Adrenal gland (tissue), 12 donors: Measurements from ENCODE around the gene NOP56. TPM values are rescaled to one million over a fixed set of nuclear protein-coding genes. Genes with fewer than 3 reads are reported as not detected.

ENCODE experiments used
- DNase-seq, 7 donors: peaks; one replicate each; pipeline ENCODE4 v3.0.0-alpha.2; 2019 to 2020
- H3K27ac ChIP-seq, 5 donors: fragments of 200-600 bp; sonication (generic) in 4 of 5; 1 replicate in 3 of 5; 2 replicates in 2 of 5; pipeline versions ENCODE4 v1.5.1 to v1.8.0; 2016 to 2020; ENCODE audit warnings: mild to moderate bottlenecking in 1 of 5
- H3K27me3 ChIP-seq: fragments of 200-600 bp; 2 replicates; pipeline ENCODE4 v1.8.0; 2021
- H3K36me3 ChIP-seq, 2 donors: fragments of 200-600 bp; replicated peaks in 1 of 2; 1 replicate in 1 of 2; 2 replicates in 1 of 2; pipeline versions ENCODE4 v1.5.1 to v1.8.0; 2018 to 2022
- H3K4me1 ChIP-seq, 2 donors: fragments of 200-600 bp; replicated peaks in 1 of 2; 1 replicate in 1 of 2; 2 replicates in 1 of 2; pipeline versions ENCODE4 v1.5.1 to v1.8.0; 2018 to 2021
- H3K4me3 ChIP-seq, 4 donors: fragments of 200-600 bp; sonication (generic) in 3 of 4; one replicate each; pipeline ENCODE4 v1.5.1; 2016 to 2018
- H3K9me3 ChIP-seq, 3 donors: fragments of 200-600 bp; sonication (generic) in 1 of 3; replicated peaks in 1 of 3; 1 replicate in 2 of 3; 2 replicates in 1 of 3; pipeline versions ENCODE4 v1.5.1 to v1.8.0; 2016 to 2021
- POLR2A ChIP-seq, 2 donors: fragments of 450-650 bp; IDR thresholded peaks; one replicate each; pipeline ENCODE4 v1.6.1; 2017; ENCODE audit warnings: antibody characterized with exemption in 2 of 2, mild to moderate bottlenecking in 2 of 2, moderate library complexity in 1 of 2
- WGBS, 4 donors: extraction: QIAGEN DNeasy Blood & Tissue Kit in 2 of 4; methylation state at CpG; one replicate each; pipeline versions ENCODE4 v1.1.5 to v1.1.7; 2013 to 2017; 5-methylcytosine and 5-hydroxymethylcytosine counted together
- intact Hi-C, 2 donors: fragments of 100-400 bp; cut with DNase I; formaldehyde crosslinking; loops; one replicate each; pipeline versions ENCODE4 v1.14.1 to v1.15.0; 2022 to 2023
- polyA plus RNA-seq, 3 donors: library from polyadenylated mRNA; stranded (reverse); fragments of 200-250 nt in 2 of 3; fragments of 350-450 nt in 1 of 3; fragmentation: Illumina TruSeq in 1 of 3; extraction: RNeasy Lipid Tissue Mini Kit (QIAGEN cat#74804) in 1 of 3; gene quantifications; one replicate each; pipeline ENCODE4 v1.2.3, GENCODE V29; 2013 to 2014
- total RNA-seq, 9 donors: library from RNA; depleted of rRNA in 4 of 9; stranded (reverse); fragments of >200 nt in 4 of 9; fragments of 120-200 nt in 1 of 9; fragmentation: NEBNext Ultra II Directional in 1 of 9; extraction: Animal tissue kit (Norgen Biotek cat#: 25700) in 1 of 9; gene quantifications; one replicate each; pipeline versions ENCODE4 v1.1.0 to v1.2.4, GENCODE V29; 2013 to 2023
- TF ChIP-seq, protein P1 (sequence below), 6 experiments: fragments of 450-650 bp in 4 of 6; fragments of 200-600 bp in 2 of 6; sonication (generic) in 1 of 6; IDR thresholded peaks; 1 replicate in 5 of 6; 2 replicates in 1 of 6; pipeline versions ENCODE4 v1.5.1 to v1.8.0; 2016 to 2021; ENCODE audit warnings: antibody characterized with exemption in 6 of 6, mild to moderate bottlenecking in 2 of 6, moderate library complexity in 1 of 6
- donor health status: healthy with polysubstance abuse.
- donor health status: Bipolar disorder and iron deficiency.
- donor health status: DM: yes; HTN: yes; CAD: no.
- donor health status: DM: no; HTN: no; CAD: no.
- donor health status: DM: no; HTN: no; CAD: no.
- donor health status: DM: yes; HTN: yes; CAD: no.

Gene NOP56
- total and polyA plus RNA-seq, 12 donors = 52.5 to 181 (median 91.3) TPM

DNA sequence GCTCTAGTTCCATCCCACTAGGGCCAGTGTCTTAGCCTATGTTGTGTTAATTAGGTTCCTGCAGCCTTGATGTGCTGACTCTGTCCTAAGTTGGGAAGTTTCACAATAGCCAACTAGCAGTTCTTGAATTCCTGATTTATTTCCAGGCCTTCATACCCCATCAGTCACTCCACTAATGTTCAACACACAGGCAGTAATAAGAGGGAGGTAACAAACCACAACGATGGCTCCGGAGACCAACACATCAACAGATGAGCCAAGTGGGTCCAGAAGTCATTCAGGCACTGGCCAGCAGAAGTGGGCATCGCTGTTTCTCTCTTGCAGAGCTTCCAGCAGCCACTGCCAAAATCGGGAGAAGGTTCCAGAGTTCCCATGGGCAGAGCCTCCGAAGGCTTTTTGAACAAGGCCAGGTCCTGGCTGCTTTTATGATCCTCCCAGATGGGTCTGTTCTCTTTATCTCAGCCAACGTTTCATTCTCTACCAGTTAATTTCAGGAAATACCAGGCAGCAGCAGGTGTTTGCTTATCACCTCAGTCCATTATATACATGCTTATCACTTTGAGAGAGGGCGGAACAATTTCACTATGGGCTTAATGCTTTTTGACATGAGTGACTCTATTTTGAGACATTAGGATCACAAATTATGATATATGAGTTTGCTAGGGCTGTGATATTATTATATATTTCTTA is 48.5 kb upstream of the NOP56 start:
- H3K4me1 ChIP-seq = no peaks in the 10 kb centered on the region
- no peak overlapping the region for H3K27ac ChIP-seq
- intact Hi-C loops = no loop called here
- peaks cover 0 to 10% (median 6%) of the 10 kb centered on the region in 3 donors for H3K9me3 ChIP-seq
- no peaks in the 10 kb centered on the region for H3K36me3 ChIP-seq
- TF ChIP-seq, protein P1, sequence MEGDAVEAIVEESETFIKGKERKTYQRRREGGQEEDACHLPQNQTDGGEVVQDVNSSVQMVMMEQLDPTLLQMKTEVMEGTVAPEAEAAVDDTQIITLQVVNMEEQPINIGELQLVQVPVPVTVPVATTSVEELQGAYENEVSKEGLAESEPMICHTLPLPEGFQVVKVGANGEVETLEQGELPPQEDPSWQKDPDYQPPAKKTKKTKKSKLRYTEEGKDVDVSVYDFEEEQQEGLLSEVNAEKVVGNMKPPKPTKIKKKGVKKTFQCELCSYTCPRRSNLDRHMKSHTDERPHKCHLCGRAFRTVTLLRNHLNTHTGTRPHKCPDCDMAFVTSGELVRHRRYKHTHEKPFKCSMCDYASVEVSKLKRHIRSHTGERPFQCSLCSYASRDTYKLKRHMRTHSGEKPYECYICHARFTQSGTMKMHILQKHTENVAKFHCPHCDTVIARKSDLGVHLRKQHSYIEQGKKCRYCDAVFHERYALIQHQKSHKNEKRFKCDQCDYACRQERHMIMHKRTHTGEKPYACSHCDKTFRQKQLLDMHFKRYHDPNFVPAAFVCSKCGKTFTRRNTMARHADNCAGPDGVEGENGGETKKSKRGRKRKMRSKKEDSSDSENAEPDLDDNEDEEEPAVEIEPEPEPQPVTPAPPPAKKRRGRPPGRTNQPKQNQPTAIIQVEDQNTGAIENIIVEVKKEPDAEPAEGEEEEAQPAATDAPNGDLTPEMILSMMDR (IDR thresholded peaks at IDR 0.05) = no peak
- TF ChIP-seq POLR2A (IDR thresholded peaks at IDR 0.05) = no peak
- H3K27me3 ChIP-seq = no peaks in the 10 kb centered on the region
- no peak for DNase-seq
- H3K4me3 ChIP-seq = no peak overlapping the region
- WGBS, 4 donors = 74 to 79% (median 77%) methylated on average over 6 to 7 of the region's 7 CpGs

DNA sequence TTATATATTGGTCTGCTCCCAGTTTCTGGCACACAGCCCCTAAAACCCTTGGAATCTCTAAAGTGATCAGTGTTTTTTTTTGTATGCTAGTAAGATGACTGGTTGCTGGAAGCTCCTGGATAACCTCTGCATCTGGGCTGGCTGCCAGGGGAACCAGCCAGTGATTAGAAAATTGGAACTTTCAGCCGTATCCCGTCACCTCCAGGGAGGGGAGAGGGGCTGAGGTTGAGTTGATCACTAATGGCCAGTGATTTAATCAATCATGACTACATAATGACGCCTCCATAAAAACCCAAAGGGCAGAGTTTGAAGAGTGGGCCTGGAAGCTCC is 48.0 kb upstream of the NOP56 start:
- Histone ChIP-seq H3K4me3 (no peak overlapping the region), H3K4me1 (no peaks in the 10 kb centered on the region), H3K36me3 (no peaks in the 10 kb centered on the region), H3K9me3 (peaks cover 0 to 10% (median 6%) of the 10 kb centered on the region in 3 donors), H3K27me3 (no peaks in the 10 kb centered on the region), H3K27ac (no peak overlapping the region)
- DNase-seq = peak in 1 of 7 donors; percentile 13
- intact Hi-C loops = no loop called here
- WGBS, 4 donors = 46 to 64% (median 51%) methylated on average over 3 of the region's 3 CpGs
- no peak for TF ChIP-seq POLR2A (IDR thresholded peaks at IDR 0.05)
- TF ChIP-seq, protein P1 (IDR thresholded peaks at IDR 0.05) = no peak

DNA sequence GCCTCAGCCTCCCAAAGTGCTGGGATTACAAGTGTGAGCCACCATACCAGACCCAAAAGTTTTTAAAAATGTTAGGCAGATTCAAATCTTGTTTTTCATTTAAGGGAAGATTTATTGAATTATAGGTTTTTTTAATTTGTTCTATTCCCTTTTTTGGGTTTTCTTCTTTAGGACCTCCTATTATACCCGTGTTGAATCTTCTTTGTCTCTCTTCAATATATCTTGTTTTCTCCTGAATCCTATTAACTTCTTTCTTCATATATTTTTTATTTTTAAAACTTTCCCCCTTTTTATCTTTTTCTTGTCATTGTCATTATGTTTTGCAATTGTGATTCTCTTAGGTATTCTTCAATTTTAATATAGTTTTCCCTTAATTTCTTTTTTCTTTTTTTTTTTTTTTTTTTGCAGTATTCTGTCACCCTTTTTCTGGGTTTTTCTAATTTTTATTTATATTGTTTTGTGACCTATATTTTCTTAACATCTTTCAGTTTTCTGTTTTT is 45.9 kb upstream of the NOP56 start:
- Histone ChIP-seq H3K4me3 (no peak overlapping the region), H3K27ac (no peak overlapping the region), H3K36me3 (no peaks in the 10 kb centered on the region), H3K4me1 (no peaks in the 10 kb centered on the region), H3K27me3 (no peaks in the 10 kb centered on the region), H3K9me3 (peaks cover 0 to 10% (median 6%) of the 10 kb centered on the region in 3 donors)
- no peak for DNase-seq
- 83 to 97% (median 86%) methylated on average over 1 of the region's 1 CpG for WGBS, 4 donors
- intact Hi-C loops = no loop called here
- TF ChIP-seq, protein P1 (IDR thresholded peaks at IDR 0.05) = no peak
- no peak for TF ChIP-seq POLR2A (IDR thresholded peaks at IDR 0.05)

DNA sequence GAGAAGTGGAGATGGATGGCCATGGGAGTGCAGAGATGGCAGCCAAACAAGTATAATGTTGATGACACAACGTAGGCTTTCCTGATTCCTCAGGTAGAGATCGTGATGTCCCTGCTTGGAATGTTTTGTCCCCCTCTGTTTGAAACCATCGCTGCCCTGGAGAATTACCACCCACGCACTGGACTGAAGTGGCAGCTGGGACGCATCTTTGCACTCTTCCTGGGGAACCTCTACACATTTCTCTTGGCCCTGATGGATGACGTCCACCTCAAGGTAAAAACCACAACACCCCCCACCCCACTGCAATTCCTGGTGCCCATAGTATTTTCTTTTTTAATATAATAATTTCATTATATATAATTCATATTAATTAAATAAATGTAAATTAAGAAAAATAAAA is 42.1 kb upstream of the NOP56 start:
- peaks cover 0 to 10% (median 6%) of the 10 kb centered on the region in 3 donors for H3K9me3 ChIP-seq

More for the DNA sequence above, 42.1 kb upstream of the NOP56 start:
- Histone ChIP-seq H3K4me1 (no peaks in the 10 kb centered on the region), H3K27ac (no peak overlapping the region), H3K36me3 (no peaks in the 10 kb centered on the region), H3K4me3 (no peak overlapping the region), H3K27me3 (no peaks in the 10 kb centered on the region)
- 81 to 90% (median 82%) methylated on average over 6 of the region's 6 CpGs for WGBS, 4 donors
- no peak for DNase-seq
- intact Hi-C loops = no loop called here
- TF ChIP-seq, protein P1 (IDR thresholded peaks at IDR 0.05) = no peak
- TF ChIP-seq POLR2A (IDR thresholded peaks at IDR 0.05) = no peak
